CD4-positive, alpha-beta T cell treated with Interleukin-12 subunit alpha and Interleukin-12 subunit beta, for 1 hour (primary cell): ENCODE measurements around the gene XRCC1.
"Not testable (repeated sequence)": the region's sequence is repeated elsewhere in the genome, so short reads cannot be mapped to it uniquely, and the experiment has no call there.

Source experiments
- DNase-seq: peaks from one replicate; pipeline ENCODE4 v3.0.0-alpha.2; 2020

XRCC1 gene

GRCh38 chr19:43572171-43572588, 3.1 kb downstream of the XRCC1 start:
- no peak for DNase-seq

DNA sequence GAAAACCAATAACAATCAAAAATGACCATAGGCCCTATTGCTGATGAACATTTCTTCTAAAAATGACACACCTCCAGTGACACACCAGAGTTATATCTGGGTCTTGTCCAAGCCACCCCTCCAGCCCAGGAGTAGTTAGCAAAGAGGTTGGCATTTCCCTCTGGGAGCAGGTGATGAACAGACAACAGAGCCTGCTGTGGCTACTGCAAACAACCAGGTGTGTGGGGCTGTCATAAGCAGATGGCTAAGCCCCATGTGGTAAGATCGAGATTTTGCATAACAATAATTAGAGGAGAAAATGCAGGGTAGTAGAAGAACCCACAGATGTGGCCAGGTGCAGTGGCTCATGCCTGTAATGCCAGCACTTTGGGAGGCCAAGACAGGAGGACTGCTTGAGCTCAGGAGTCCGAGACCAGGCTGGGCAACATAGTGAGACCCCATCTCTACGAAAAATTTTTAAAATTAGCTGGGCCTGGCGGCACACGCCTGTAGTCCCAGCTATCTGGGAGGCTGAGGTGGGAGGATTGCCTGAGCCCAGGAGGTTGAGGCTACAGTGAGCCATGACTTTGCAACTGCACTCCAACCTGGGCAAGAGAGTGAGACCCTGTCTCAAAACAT, 5.0 kb downstream of the XRCC1 start:
- no peak for DNase-seq

- no peak for DNase-seq
Observed at GRCh38 chr19:43569657-43570056, 5.7 kb downstream of the XRCC1 start.

GRCh38 chr19:43564800-43565199, 10.5 kb downstream of the XRCC1 start:
- DNase-seq, result no peak

GRCh38 chr19:43563816-43564457, 11.4 kb downstream of the XRCC1 start:
- DNase-seq, result no peak

- DNase-seq, result peak; percentile 90
Observed at GRCh38 chr19:43562698-43563241, 12.6 kb downstream of the XRCC1 start.

DNA sequence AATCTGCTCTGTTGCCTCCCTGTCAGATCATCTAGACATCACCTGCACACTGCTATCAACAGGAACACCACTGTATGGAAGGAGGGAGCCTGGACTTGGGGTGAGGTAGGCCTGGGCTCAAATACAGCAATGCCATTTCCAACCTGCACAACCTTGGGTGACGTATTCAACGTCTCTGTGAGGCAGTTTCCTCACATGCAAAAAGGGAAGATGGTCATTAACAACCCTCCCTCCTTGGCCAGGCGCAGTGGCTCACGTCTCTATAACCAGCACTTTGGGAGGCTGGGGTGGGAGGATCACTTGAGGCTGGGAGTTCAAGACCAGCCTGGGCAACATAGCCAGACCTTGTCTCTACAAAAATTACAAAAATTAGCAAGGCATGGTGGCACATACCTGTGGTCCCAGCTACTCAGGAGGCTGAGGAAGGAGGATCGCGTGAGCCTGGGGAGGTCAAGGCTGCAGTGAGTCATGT, 13.1 kb downstream of the XRCC1 start:
- DNase-seq, result no peak

DNA sequence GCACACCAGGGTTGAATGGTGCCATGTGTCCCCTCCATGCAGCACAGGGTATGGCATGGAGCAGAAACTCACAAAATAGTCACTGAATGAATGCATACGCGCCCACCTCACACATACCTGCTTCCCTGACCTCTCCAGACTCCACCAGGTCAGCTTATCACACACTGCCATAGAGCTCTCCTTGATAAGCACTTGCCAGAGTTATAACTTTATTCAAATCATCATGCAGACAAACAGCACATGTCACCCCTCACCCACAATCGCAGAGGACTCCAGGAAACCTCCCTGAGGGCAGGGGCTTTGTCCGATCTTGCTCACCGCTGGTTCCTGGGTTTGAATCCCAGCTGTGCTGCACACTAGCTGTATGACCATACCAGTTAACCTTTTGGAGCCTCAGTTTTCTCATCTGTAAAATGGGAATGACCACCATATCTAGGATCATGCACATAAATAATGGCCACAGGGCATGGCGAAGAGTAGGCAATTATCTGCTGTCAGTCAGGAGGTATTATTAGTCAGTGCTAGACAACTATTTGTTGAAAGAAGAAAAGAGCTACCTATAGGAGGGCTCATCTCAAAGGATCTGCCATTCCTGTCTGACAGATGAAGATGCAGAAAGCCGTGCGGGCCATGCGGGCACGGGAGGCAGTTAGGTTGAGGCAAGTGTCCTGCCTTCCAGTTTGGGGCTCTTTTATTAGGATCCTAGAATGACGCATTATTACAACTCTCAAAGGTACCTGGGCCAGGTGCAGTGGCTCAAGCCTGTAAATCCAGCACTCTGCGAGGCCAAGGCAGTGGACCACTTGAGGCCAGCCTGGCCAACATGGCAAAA, 14.0 kb downstream of the XRCC1 start:
- DNase-seq, result no peak

GRCh38 chr19:43560687-43561086, 14.6 kb downstream of the XRCC1 start:
- no peak for DNase-seq

DNA sequence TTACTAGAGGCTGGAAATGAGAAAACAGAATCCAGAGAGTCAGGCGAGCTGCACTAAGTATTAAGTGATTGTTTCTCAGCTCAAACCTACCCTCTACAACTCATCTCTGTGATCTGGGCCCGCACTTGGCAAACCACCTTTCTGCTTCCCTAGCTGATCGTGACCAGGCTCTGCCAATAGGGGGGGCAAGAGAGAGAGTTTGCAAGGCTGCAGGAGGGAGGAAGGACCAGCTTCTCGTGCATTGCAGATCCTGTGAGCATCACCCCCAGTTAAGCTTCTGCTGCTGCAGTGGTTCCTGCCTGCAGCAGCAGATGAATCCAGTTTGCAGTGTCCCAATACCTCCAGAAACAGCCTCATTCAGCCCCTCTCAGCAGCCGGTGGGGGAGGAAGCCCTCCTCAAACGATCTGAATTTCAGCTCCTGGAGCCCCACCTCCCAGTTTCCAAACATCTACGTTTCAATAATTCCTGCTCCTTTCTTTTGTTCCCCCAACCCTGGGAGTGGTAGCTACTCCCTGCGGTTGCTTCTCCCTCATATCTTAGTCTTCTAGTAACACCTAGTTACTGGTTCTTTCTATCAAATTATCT, 20.0 kb downstream of the XRCC1 start:
- DNase-seq, result peak; percentile 89

DNA sequence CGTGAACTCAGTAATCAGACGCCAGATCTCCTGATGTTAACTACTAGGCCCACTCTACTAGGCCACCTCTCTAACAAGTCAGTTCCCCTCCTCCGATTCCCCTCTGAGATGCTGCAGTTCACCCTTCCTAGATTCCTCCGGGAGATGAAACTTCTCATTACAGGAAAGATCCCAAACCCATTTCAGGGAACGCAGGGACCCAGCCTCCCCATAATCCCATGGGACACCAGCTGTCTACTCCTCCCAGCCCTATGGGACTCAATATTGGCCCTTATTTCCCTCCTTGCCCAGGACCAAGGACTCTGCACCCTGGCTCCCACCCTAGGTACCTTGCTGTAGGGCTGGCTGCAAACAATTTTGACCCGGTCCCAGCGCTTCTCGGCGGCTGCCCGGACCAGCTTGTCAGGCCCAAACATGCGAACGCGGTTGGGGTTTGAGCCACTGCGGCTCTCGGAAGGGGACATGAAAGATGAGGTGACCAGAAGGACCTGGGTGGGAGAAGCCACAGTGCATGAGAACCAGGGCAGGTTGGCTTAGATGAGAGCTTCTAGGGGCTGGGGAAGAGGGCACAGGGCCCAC, 20.9 kb downstream of the XRCC1 start:
- DNase-seq, result no peak

GRCh38 chr19:43553656-43554055, 21.7 kb downstream of the XRCC1 start:
- no peak for DNase-seq

- DNase-seq, result no peak
Observed at GRCh38 chr19:43552616-43553015, 22.7 kb downstream of the XRCC1 start.

- DNase-seq, result no peak
Observed at GRCh38 chr19:43552198-43552450, 23.2 kb downstream of the XRCC1 start.

DNA sequence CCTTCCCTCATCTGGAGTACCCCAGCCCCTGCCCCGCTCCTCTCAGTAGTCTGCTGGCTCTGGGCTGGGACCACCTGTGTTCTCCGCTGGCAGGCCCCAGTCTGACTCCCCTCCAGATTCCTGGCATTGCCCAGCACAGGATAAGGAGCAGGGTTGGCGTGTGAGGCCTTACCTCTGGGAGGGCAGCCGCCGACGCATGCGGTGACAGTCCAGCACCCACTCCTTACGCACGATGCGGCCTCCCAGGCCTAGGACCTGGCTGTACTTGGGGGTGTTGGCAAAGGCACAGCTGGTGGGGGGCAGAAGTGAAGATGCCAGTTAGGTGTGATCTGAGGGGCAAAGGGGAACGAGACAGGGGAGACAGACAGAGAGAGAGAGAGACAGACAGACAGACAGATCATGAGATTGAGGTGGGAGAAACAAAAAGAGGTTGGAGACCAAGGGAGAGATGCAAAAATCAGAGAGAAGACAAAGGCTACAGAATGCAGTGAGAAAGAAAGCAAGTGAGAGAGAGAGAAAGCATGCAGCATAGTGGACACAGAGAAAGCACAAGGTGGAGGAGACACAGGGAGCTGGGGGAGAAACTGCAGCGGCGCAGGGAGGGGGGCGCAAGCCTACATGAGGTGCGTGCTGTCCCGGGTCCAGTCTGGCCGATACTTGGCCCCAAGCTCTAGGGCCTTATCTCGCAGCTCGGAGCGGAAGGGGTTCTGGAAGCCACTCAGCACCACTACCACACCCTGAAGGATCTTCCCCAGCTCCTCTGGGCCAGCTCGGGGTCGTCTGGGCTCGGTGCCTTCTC, 23.7 kb downstream of the XRCC1 start:
- DNase-seq, result no peak

GRCh38 chr19:43548706-43549105, 26.6 kb downstream of the XRCC1 start:
- DNase-seq, result no peak

DNA sequence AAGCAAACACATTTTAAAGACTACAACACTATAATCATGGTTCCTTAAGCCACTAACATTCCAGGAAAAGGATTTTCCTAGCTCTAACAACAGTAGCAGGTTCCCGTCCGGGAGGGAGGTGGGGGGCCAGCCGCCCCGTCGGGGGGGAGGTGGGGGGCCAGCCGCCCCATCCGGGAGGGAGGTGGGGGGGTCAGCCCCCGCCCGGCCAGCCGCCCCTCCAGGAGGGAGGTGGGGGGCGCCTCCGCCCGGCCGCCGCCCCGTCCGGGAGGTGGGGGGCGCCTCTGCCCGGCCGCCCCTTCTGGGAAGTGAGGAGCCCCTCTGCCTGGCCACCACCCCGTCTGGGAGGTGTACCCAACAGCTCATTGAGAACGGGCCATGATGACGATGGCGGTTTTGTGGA, 27.4 kb downstream of the XRCC1 start:
- not testable (repeated sequence) for DNase-seq

DNA sequence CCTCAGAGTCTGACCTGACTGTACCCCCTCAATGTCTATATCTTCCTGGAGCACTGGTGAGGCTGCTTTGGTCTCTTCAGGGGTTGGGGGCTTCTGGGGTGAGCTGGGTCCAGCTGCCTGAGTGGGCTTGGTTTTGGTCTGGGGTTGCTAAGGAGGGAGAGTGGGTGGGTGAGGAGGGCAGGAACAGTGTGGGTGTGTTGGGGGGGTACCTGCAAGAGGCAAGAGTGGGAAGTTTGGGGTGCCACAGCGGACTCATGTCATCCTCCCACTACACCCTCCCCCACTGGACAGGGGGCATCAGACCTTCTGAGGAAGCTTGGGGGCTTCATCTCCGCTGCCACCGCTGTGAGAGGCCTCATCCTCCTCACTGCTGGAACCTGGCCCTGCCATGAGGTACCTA, 28.7 kb downstream of the XRCC1 start:
- DNase-seq, result no peak

GRCh38 chr19:43545981-43546380, 29.3 kb downstream of the XRCC1 start:
- DNase-seq, result no peak

- no peak for DNase-seq
Observed at GRCh38 chr19:43545276-43545675, 30.1 kb downstream of the XRCC1 start.

GRCh38 chr19:43544077-43544476, 31.2 kb downstream of the XRCC1 start:
- DNase-seq, result no peak

GRCh38 chr19:43541920-43542650, 33.2 kb downstream of the XRCC1 start:
- no peak for DNase-seq
